Measurements from ENCODE around the gene AKR1E2. TPM values are rescaled to one million over a fixed set of nuclear protein-coding genes. Genes with fewer than 3 reads are reported as not detected.
A peak's percentile ranks its signal among the peaks of the same experiment; 100 is the strongest.

Gene AKR1E2
- total and polyA plus RNA-seq, 3 donors from 2014 or later: 37.0 to 79.6 (median 53.0) TPM

GRCh38 chr10:4867520-4868356 lies 41.7 kb downstream of the AKR1E2 start:
- DNase-seq: no peak
- Histone ChIP-seq H3K27ac (peak overlapping the region; percentile 14 to 15), H3K9me3 (no peaks in the 10 kb centered on the region), H3K36me3 (ENCODE audit: low read depth, missing control alignments) (no peaks in the 10 kb centered on the region), H3K4me1 (peaks cover 14% of the 10 kb centered on the region), H3K4me3 (no peak overlapping the region), H3K27me3 (no peaks in the 10 kb centered on the region)
- no peak for TF ChIP-seq POLR2A (IDR thresholded peaks at IDR 0.05)
- TF ChIP-seq, protein P1, sequence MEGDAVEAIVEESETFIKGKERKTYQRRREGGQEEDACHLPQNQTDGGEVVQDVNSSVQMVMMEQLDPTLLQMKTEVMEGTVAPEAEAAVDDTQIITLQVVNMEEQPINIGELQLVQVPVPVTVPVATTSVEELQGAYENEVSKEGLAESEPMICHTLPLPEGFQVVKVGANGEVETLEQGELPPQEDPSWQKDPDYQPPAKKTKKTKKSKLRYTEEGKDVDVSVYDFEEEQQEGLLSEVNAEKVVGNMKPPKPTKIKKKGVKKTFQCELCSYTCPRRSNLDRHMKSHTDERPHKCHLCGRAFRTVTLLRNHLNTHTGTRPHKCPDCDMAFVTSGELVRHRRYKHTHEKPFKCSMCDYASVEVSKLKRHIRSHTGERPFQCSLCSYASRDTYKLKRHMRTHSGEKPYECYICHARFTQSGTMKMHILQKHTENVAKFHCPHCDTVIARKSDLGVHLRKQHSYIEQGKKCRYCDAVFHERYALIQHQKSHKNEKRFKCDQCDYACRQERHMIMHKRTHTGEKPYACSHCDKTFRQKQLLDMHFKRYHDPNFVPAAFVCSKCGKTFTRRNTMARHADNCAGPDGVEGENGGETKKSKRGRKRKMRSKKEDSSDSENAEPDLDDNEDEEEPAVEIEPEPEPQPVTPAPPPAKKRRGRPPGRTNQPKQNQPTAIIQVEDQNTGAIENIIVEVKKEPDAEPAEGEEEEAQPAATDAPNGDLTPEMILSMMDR (IDR thresholded peaks at IDR 0.05): no peak
- WGBS, 2 donors: 32 to 35% methylated on average over 9 of the region's 9 CpGs
- intact Hi-C loops (cut with DNase I; ENCODE audit: low total_unique reads): no loop called here

- Histone ChIP-seq H3K4me3 (no peak overlapping the region), H3K4me1 (peaks cover 14% of the 10 kb centered on the region), H3K27ac (peak overlapping the region; percentile 14 to 15), H3K9me3 (no peaks in the 10 kb centered on the region), H3K27me3 (no peaks in the 10 kb centered on the region), H3K36me3 (ENCODE audit: low read depth, missing control alignments) (no peaks in the 10 kb centered on the region)
- TF ChIP-seq, protein P1 (IDR thresholded peaks at IDR 0.05): no peak
- TF ChIP-seq POLR2A (IDR thresholded peaks at IDR 0.05): no peak
- WGBS, 2 donors: 46 to 58% methylated on average over 3 of the region's 3 CpGs
- DNase-seq: no peak
- intact Hi-C loops (cut with DNase I; ENCODE audit: low total_unique reads): no loop called here
Measured at GRCh38 chr10:4868357-4868657, 42.3 kb downstream of the AKR1E2 start.

GRCh38 chr10:4882704-4883078 lies 56.7 kb downstream of the AKR1E2 start:
- intact Hi-C loops (cut with DNase I; ENCODE audit: low total_unique reads): no loop called here
- Histone ChIP-seq H3K4me3 (no peak overlapping the region), H3K36me3 (ENCODE audit: low read depth, missing control alignments) (no peaks in the 10 kb centered on the region), H3K27me3 (no peaks in the 10 kb centered on the region), H3K9me3 (no peaks in the 10 kb centered on the region), H3K27ac (peak overlapping the region; percentile 23 to 59), H3K4me1 (peaks cover 20% of the 10 kb centered on the region)
- TF ChIP-seq POLR2A (IDR thresholded peaks at IDR 0.05): no peak
- TF ChIP-seq, protein P1 (IDR thresholded peaks at IDR 0.05): no peak
- no peak for DNase-seq
- WGBS, 2 donors: 54 to 55% methylated on average over 2 of the region's 2 CpGs

GRCh38 chr10:4883079-4883739 lies 57.2 kb downstream of the AKR1E2 start:
- Histone ChIP-seq H3K4me3 (no peak overlapping the region), H3K4me1 (peaks cover 20% of the 10 kb centered on the region), H3K27me3 (no peaks in the 10 kb centered on the region), H3K9me3 (no peaks in the 10 kb centered on the region), H3K27ac (peak overlapping the region; percentile 23 to 59), H3K36me3 (ENCODE audit: low read depth, missing control alignments) (no peaks in the 10 kb centered on the region)
- intact Hi-C loops (cut with DNase I; ENCODE audit: low total_unique reads): no loop called here
- TF ChIP-seq POLR2A (IDR thresholded peaks at IDR 0.05): no peak
- TF ChIP-seq, protein P1 (IDR thresholded peaks at IDR 0.05): no peak
- peak; percentile 47 for DNase-seq
- 25 to 53% methylated on average over 4 of the region's 4 CpGs for WGBS, 2 donors

Data from testis (tissue), 3 donors.